Pancreas (tissue), 10 donors: ENCODE results near the gene ITGB2. TPM values are rescaled to one million over a fixed set of nuclear protein-coding genes. Genes with fewer than 3 reads are reported as not detected.
A peak's percentile ranks its signal among the peaks of the same experiment; 100 is the strongest.

Source experiments
- ATAC-seq, 4 donors: fragments of 200-7000 bp; cut with Tn5 transposase; one replicate each; pipeline versions ENCODE4 v1.8.0 to v1.9.1; 2020; ENCODE audit warnings: mild to moderate bottlenecking in 4 of 4, moderate library complexity in 4 of 4
- DNase-seq, 6 donors: peaks; one replicate each; pipeline ENCODE4 v3.0.0-alpha.2; 2020
- FAIRE-seq: peaks from 2 replicates; lab custom pipeline; 2012; peaks lifted over from hg19 to GRCh38; lab: Jason Lieb, UNC
- H3K27ac ChIP-seq, 4 donors: fragments of 200-600 bp; sonication (generic); 1 replicate in 3 of 4; 2 replicates in 1 of 4; pipeline versions ENCODE4 v1.5.0 to v1.8.0; 2020
- H3K27me3 ChIP-seq, 4 donors: fragments of 200-600 bp; one replicate each; pipeline ENCODE4 v1.8.0; 2021
- H3K36me3 ChIP-seq, 3 donors: fragments of 200-600 bp; sonication (generic) in 1 of 3; one replicate each; pipeline versions ENCODE4 v1.5.0 to v1.8.0; 2020 to 2021
- H3K4me1 ChIP-seq, 3 donors: fragments of 200-600 bp; one replicate each; pipeline ENCODE4 v1.8.0; 2021
- H3K4me3 ChIP-seq, 4 donors: fragments of 200-600 bp; sonication (generic) in 2 of 4; one replicate each; pipeline versions ENCODE4 v1.5.0 to v1.8.0; 2020 to 2021
- H3K9me3 ChIP-seq, 4 donors: fragments of 200-600 bp; one replicate each; pipeline ENCODE4 v1.8.0; 2021
- CTCF ChIP-seq, 4 donors: fragments of 200-600 bp; sonication (generic) in 3 of 4; IDR thresholded peaks; one replicate each; pipeline versions ENCODE4 v1.5.0 to v1.8.0; 2021; ENCODE audit warnings: antibody characterized with exemption in 4 of 4
- WGBS, 2 donors: extraction: QIAGEN DNeasy Blood & Tissue Kit; methylation state at CpG; one replicate each; pipeline ENCODE4 v1.1.7; 2013; 5-methylcytosine and 5-hydroxymethylcytosine counted together
- intact Hi-C, 3 donors: fragments of 100-400 bp; cut with DNase I; formaldehyde crosslinking; loops; one replicate each; pipeline versions ENCODE4 v1.11.1 to v1.14.2; 2022
- polyA plus RNA-seq, 2 donors: library from polyadenylated mRNA; stranded (reverse); fragments of 200-250 nt; gene quantifications; one replicate each; pipeline ENCODE4 v1.2.3, GENCODE V29; 2013
- total RNA-seq, 6 donors: library from RNA; stranded (reverse); fragmentation: NEBNext Ultra II Directional in 4 of 6; extraction: Animal tissue kit (Norgen Biotek cat#: 25700) in 4 of 6; gene quantifications; one replicate each; pipeline versions ENCODE4 v1.2.1 to v1.2.4, GENCODE V29; 2021 to 2023
- donor health status: healthy with polysubstance abuse.
- donor health status: DM: no; HTN: no; CAD: no; lungs with moderate emphysema.
- donor health status: DM: no; HTN: no; CAD: no.
- donor health status: control.
- donor health status: control.
- donor health status: Bipolar disorder and iron deficiency.
- donor health status: DM: yes; HTN: yes; CAD: no.
- donor health status: DM: no; HTN: no; CAD: no.
- donor health status: DM: no; HTN: no; CAD: no.
- donor health status: DM: yes; HTN: yes; CAD: no.

Gene ITGB2
- total and polyA plus RNA-seq, 8 donors: 1.1 to 88.0 (median 11.6) TPM

- TF ChIP-seq CTCF (IDR thresholded peaks at IDR 0.05): peak in 3 of 4 donors; percentile 26 to 40 (median 26)
- Histone ChIP-seq H3K27ac (peak overlapping the region in 3 of 4 donors; percentile 20 to 60 (median 28)), H3K9me3 (no peaks in the 10 kb centered on the region), H3K4me1 (peaks cover 6 to 16% (median 9%) of the 10 kb centered on the region in 3 donors), H3K36me3 (no peaks in the 10 kb centered on the region), H3K27me3 (no peaks in the 10 kb centered on the region), H3K4me3 (peak overlapping the region in 1 of 4 donors; percentile 10)
- intact Hi-C loops: no loop called here
- FAIRE-seq (no peak), ATAC-seq (peak; percentile 90 to 94 (median 92)), DNase-seq (peak; percentile 83 to 98 (median 90))
- WGBS, 2 donors: 25 to 30% methylated on average over 19 of the region's 19 CpGs
Measured at GRCh38 chr21:44911384-44912157, 9.1 kb downstream of the ITGB2 start.

- H3K27ac ChIP-seq: peak overlapping the region in 1 of 4 donors; percentile 20
- no peaks in the 10 kb centered on the region for H3K36me3 ChIP-seq
- no peak for FAIRE-seq
- no peak for DNase-seq
- 49 to 55% methylated on average over 10 of the region's 10 CpGs for WGBS, 2 donors
- peaks cover 6 to 16% (median 9%) of the 10 kb centered on the region in 3 donors for H3K4me1 ChIP-seq
- no peaks in the 10 kb centered on the region for H3K9me3 ChIP-seq
- ATAC-seq: no peak
- no peaks in the 10 kb centered on the region for H3K27me3 ChIP-seq
- no peak for TF ChIP-seq CTCF (IDR thresholded peaks at IDR 0.05)
- intact Hi-C loops: no loop called here
- peak overlapping the region in 1 of 4 donors; percentile 10 for H3K4me3 ChIP-seq
Measured at GRCh38 chr21:44911068-44911383, 9.7 kb downstream of the ITGB2 start.

- FAIRE-seq (no peak), DNase-seq (peak in 2 of 6 donors; percentile 39 to 72), ATAC-seq (peak in 2 of 4 donors; percentile 2 to 3)
- TF ChIP-seq CTCF (IDR thresholded peaks at IDR 0.05): no peak
- intact Hi-C loops: no loop called here
- Histone ChIP-seq H3K27ac (no peak overlapping the region), H3K9me3 (no peaks in the 10 kb centered on the region), H3K36me3 (no peaks in the 10 kb centered on the region), H3K4me1 (peaks cover 6 to 16% (median 9%) of the 10 kb centered on the region in 3 donors), H3K4me3 (no peak overlapping the region), H3K27me3 (no peaks in the 10 kb centered on the region)
- 60 to 63% methylated on average over 27 of the region's 27 CpGs for WGBS, 2 donors
Measured at GRCh38 chr21:44910229-44911067, 10.3 kb downstream of the ITGB2 start.

- DNase-seq (no peak), FAIRE-seq (no peak), ATAC-seq (no peak)
- no peaks in the 10 kb centered on the region for H3K27me3 ChIP-seq
- no peak overlapping the region for H3K27ac ChIP-seq
- H3K9me3 ChIP-seq: no peaks in the 10 kb centered on the region
- no peak overlapping the region for H3K4me3 ChIP-seq
- TF ChIP-seq CTCF (IDR thresholded peaks at IDR 0.05): no peak
- 90 to 91% methylated on average over 9 of the region's 9 CpGs for WGBS, 2 donors
- H3K4me1 ChIP-seq: peaks cover 6 to 16% (median 9%) of the 10 kb centered on the region in 3 donors
- H3K36me3 ChIP-seq: no peaks in the 10 kb centered on the region
- intact Hi-C loops: no loop called here
Measured at GRCh38 chr21:44909719-44910118, 11.0 kb downstream of the ITGB2 start.
